OCI-LY1 (cell line): ENCODE results near the gene LPIN1.
A peak's percentile ranks its signal among the peaks of the same experiment; 100 is the strongest.

Experiments
- H2AFZ ChIP-seq: fragments of 200-600 bp; sonication (generic), shearing (Covaris generic); 2 replicates; pipeline ENCODE4 v1.6.0; 2014; ENCODE audit warnings: antibody characterized with exemption, mild to moderate bottlenecking, low read length
- H3F3A ChIP-seq: fragments of 200-600 bp; sonication (generic), shearing (Covaris generic); 2 replicates; pipeline ENCODE4 v1.6.0; 2014; ENCODE audit warnings: mild to moderate bottlenecking, antibody characterized with exemption, low read length, moderate library complexity; ENCODE audit not compliant: insufficient read depth
- H3K27ac ChIP-seq: fragments of 200-600 bp; sonication (generic); 2 replicates; pipeline ENCODE4 v1.5.1; 2014; ENCODE audit warnings: low read length, mixed run types, mild to moderate bottlenecking, low read depth; ENCODE audit not compliant: poor library complexity, severe bottlenecking
- H3K27me3 ChIP-seq: fragments of 200-600 bp; sonication (generic); 2 replicates; pipeline ENCODE4 v1.6.0; 2014; ENCODE audit warnings: antibody characterized with exemption, mild to moderate bottlenecking, low read length, moderate library complexity; ENCODE audit not compliant: insufficient read depth
- H3K36me3 ChIP-seq: fragments of 200-600 bp; sonication (generic); 2 replicates; pipeline ENCODE4 v1.6.1; 2014; ENCODE audit warnings: mild to moderate bottlenecking, antibody characterized with exemption, low read length, moderate library complexity, mixed read lengths; ENCODE audit not compliant: insufficient read depth
- H3K4me1 ChIP-seq: fragments of 200-600 bp; sonication (generic); 2 replicates; pipeline ENCODE4 v1.5.1; 2014; ENCODE audit warnings: mild to moderate bottlenecking, low read length, moderate library complexity; ENCODE audit not compliant: insufficient read depth, severe bottlenecking
- H3K4me2 ChIP-seq: fragments of 200-600 bp; sonication (generic), shearing (Covaris generic); 2 replicates; pipeline ENCODE4 v1.6.1; 2014; ENCODE audit warnings: low read length
- H3K4me3 ChIP-seq: fragments of 200-600 bp; sonication (generic); 2 replicates; pipeline ENCODE4 v1.5.1; 2014; ENCODE audit warnings: low read length, low read depth, mild to moderate bottlenecking, mixed read lengths; ENCODE audit not compliant: poor library complexity, severe bottlenecking
- H3K79me2 ChIP-seq: fragments of 200-600 bp; shearing (Covaris generic); 2 replicates; pipeline ENCODE4 v1.6.1; 2016; ENCODE audit warnings: mixed run types, low read length, mixed read lengths; ENCODE audit not compliant: insufficient read depth
- H3K9ac ChIP-seq: fragments of 200-600 bp; sonication (generic), shearing (Covaris generic); 2 replicates; pipeline ENCODE4 v1.6.1; 2014; ENCODE audit warnings: mild to moderate bottlenecking, low read length, mixed read lengths
- H3K9me2 ChIP-seq: fragments of 200-600 bp; sonication (generic), shearing (Covaris generic); 2 replicates; pipeline ENCODE4 v1.6.1; 2014; ENCODE audit warnings: low read depth, mild to moderate bottlenecking, low read length, mixed read lengths
- H3K9me3 ChIP-seq: fragments of 200-600 bp; shearing (Covaris generic); 2 replicates; pipeline ENCODE4 v1.6.1; 2014; ENCODE audit warnings: low read length, mixed read lengths
- H4K20me1 ChIP-seq: fragments of 200-600 bp; sonication (generic), shearing (Covaris generic); 2 replicates; pipeline ENCODE4 v1.6.0; 2016; ENCODE audit warnings: mild to moderate bottlenecking, low read length; ENCODE audit not compliant: insufficient read depth
- CTCF ChIP-seq: fragments of 200-600 bp; sonication (generic), shearing (Covaris generic); IDR thresholded peaks from 2 replicates; pipeline ENCODE4 v1.5.1; 2017; ENCODE audit warnings: mild to moderate bottlenecking, antibody characterized with exemption, low read length, moderate library complexity, mixed read lengths
- EZH2 ChIP-seq: fragments of 200-600 bp; sonication (generic), shearing (Covaris generic); IDR thresholded peaks from 2 replicates; pipeline ENCODE4 v1.8.0; 2017; ENCODE audit warnings: borderline replicate concordance, mixed run types, mild to moderate bottlenecking, antibody characterized with exemption, low read length, moderate library complexity, mixed read lengths

LPIN1 gene

GRCh38 chr2:11850082-11850481 lies 103.7 kb downstream of the LPIN1 start:
- Histone ChIP-seq H3K27ac (no peak overlapping the region), H4K20me1 (no peaks in the 10 kb centered on the region), H3K4me1 (peaks cover 22% of the 10 kb centered on the region), H3K9me3 (peaks cover 19% of the 10 kb centered on the region), H3K4me3 (no peak overlapping the region), H3K4me2 (no peak overlapping the region), H3K9me2 (no peaks in the 10 kb centered on the region), H3K79me2 (no peaks in the 10 kb centered on the region), H3K9ac (no peak overlapping the region), H3K27me3 (no peaks in the 10 kb centered on the region), H3K36me3 (peaks cover 75% of the 10 kb centered on the region), H3F3A (no peaks in the 10 kb centered on the region), H2AFZ (no peak overlapping the region)
- TF ChIP-seq CTCF = no peak
- TF ChIP-seq EZH2 = no peak

GRCh38 chr2:11852526-11853196 lies 106.2 kb downstream of the LPIN1 start:
- Histone ChIP-seq H3K4me3 (no peak overlapping the region), H3K27me3 (no peaks in the 10 kb centered on the region), H3F3A (no peaks in the 10 kb centered on the region)

GRCh38 chr2:11853197-11853588 lies 106.8 kb downstream of the LPIN1 start:
- H3K9me2 ChIP-seq = no peaks in the 10 kb centered on the region
- peak overlapping the region; percentile 69 for H3K27ac ChIP-seq
- no peaks in the 10 kb centered on the region for H3K27me3 ChIP-seq
- H4K20me1 ChIP-seq = no peaks in the 10 kb centered on the region
- H3K79me2 ChIP-seq = no peaks in the 10 kb centered on the region
- H3K4me3 ChIP-seq = no peak overlapping the region
- peaks cover 7% of the 10 kb centered on the region; the same call in 1 of the 2 replicates for H3K9me3 ChIP-seq
- H3K4me1 ChIP-seq = peaks cover 34% of the 10 kb centered on the region
- H3K4me2 ChIP-seq = no peak overlapping the region
- peaks cover 78% of the 10 kb centered on the region for H3K36me3 ChIP-seq
- no peak overlapping the region for H2AFZ ChIP-seq
- TF ChIP-seq CTCF (no peak), EZH2 (no peak)
- no peak overlapping the region for H3K9ac ChIP-seq
- H3F3A ChIP-seq = no peaks in the 10 kb centered on the region

More at GRCh38 chr2:11852526-11853196, 106.2 kb downstream of the LPIN1 start:
- Histone ChIP-seq H3K27ac (peak overlapping the region; percentile 69), H3K36me3 (peaks cover 78% of the 10 kb centered on the region), H3K4me2 (peak overlapping the region; percentile 22; the same call in 1 of the 2 replicates), H2AFZ (no peak overlapping the region), H3K79me2 (no peaks in the 10 kb centered on the region), H3K9ac (no peak overlapping the region), H3K9me2 (no peaks in the 10 kb centered on the region), H3K4me1 (peaks cover 34% of the 10 kb centered on the region), H3K9me3 (peaks cover 7% of the 10 kb centered on the region; the same call in 1 of the 2 replicates), H4K20me1 (no peaks in the 10 kb centered on the region)
- TF ChIP-seq CTCF = no peak
- no peak for TF ChIP-seq EZH2
